ENCODE results near the gene PPM1H. TPM values are rescaled to one million over a fixed set of nuclear protein-coding genes. Genes with fewer than 3 reads are reported as not detected.

PPM1H gene
- total RNA-seq, 1 donor from 2014 or later, result 0.85 TPM

- TF ChIP-seq CTCF (IDR thresholded peaks at IDR 0.05), result no peak
- no peaks in the 10 kb centered on the region for H3K9me3 ChIP-seq
- no peaks in the 10 kb centered on the region for H3K4me1 ChIP-seq
- DNase-seq (ENCODE audit: low spot score in 2 of 2), result no peak
- H3K36me3 ChIP-seq, result no peaks in the 10 kb centered on the region
- no peak overlapping the region for H3K27ac ChIP-seq
- no peaks in the 10 kb centered on the region for H3K27me3 ChIP-seq
- intact Hi-C loops (cut with DNase I), result no loop called here
- no peak overlapping the region for H3K4me3 ChIP-seq
These were observed 281.6 kb downstream of the PPM1H start for GRCh38 chr12:62653304-62653703.

- H3K4me1 ChIP-seq, result no peaks in the 10 kb centered on the region
- intact Hi-C loops (cut with DNase I), result no loop called here
- no peaks in the 10 kb centered on the region for H3K36me3 ChIP-seq
- no peaks in the 10 kb centered on the region for H3K9me3 ChIP-seq
- no peak for DNase-seq (ENCODE audit: low spot score in 2 of 2)
- no peak overlapping the region for H3K27ac ChIP-seq
- no peak overlapping the region for H3K4me3 ChIP-seq
- TF ChIP-seq CTCF (IDR thresholded peaks at IDR 0.05), result no peak
- H3K27me3 ChIP-seq, result no peaks in the 10 kb centered on the region
These were observed 283.8 kb downstream of the PPM1H start for GRCh38 chr12:62651138-62651537.

- Histone ChIP-seq H3K4me1 (no peaks in the 10 kb centered on the region), H3K36me3 (no peaks in the 10 kb centered on the region), H3K4me3 (no peak overlapping the region), H3K27ac (no peak overlapping the region), H3K9me3 (no peaks in the 10 kb centered on the region), H3K27me3 (no peaks in the 10 kb centered on the region)
- DNase-seq (ENCODE audit: low spot score in 2 of 2), result no peak
- intact Hi-C loops (cut with DNase I), result no loop called here
- no peak for TF ChIP-seq CTCF (IDR thresholded peaks at IDR 0.05)
These were observed 285.4 kb downstream of the PPM1H start for GRCh38 chr12:62649412-62650138.

GRCh38 chr12:62647586-62647985, 287.4 kb downstream of the PPM1H start:
- intact Hi-C loops (cut with DNase I), result no loop called here
- H3K4me1 ChIP-seq, result no peaks in the 10 kb centered on the region
- TF ChIP-seq CTCF (IDR thresholded peaks at IDR 0.05), result no peak
- no peak for DNase-seq (ENCODE audit: low spot score in 2 of 2)
- no peaks in the 10 kb centered on the region for H3K27me3 ChIP-seq
- H3K9me3 ChIP-seq, result no peaks in the 10 kb centered on the region
- H3K27ac ChIP-seq, result no peak overlapping the region
- H3K4me3 ChIP-seq, result no peak overlapping the region
- H3K36me3 ChIP-seq, result no peaks in the 10 kb centered on the region

- intact Hi-C loops (cut with DNase I), result no loop called here
- Histone ChIP-seq H3K36me3 (no peaks in the 10 kb centered on the region), H3K4me3 (no peak overlapping the region), H3K27me3 (no peaks in the 10 kb centered on the region), H3K9me3 (no peaks in the 10 kb centered on the region), H3K27ac (no peak overlapping the region), H3K4me1 (no peaks in the 10 kb centered on the region)
- DNase-seq (ENCODE audit: low spot score in 2 of 2), result no peak
- no peak for TF ChIP-seq CTCF (IDR thresholded peaks at IDR 0.05)
These were observed 288.4 kb downstream of the PPM1H start for GRCh38 chr12:62646566-62646965.

- H3K27me3 ChIP-seq, result no peaks in the 10 kb centered on the region
- H3K36me3 ChIP-seq, result no peaks in the 10 kb centered on the region
- no peak overlapping the region for H3K27ac ChIP-seq
- intact Hi-C loops (cut with DNase I), result no loop called here
- no peaks in the 10 kb centered on the region for H3K9me3 ChIP-seq
- no peak for DNase-seq (ENCODE audit: low spot score in 2 of 2)
- no peak overlapping the region for H3K4me3 ChIP-seq
- no peaks in the 10 kb centered on the region for H3K4me1 ChIP-seq
- no peak for TF ChIP-seq CTCF (IDR thresholded peaks at IDR 0.05)
These were observed 291.5 kb downstream of the PPM1H start for GRCh38 chr12:62643486-62643885.
